ENCODE data around the gene SOX6. TPM values are rescaled to one million over a fixed set of nuclear protein-coding genes. Genes with fewer than 3 reads are reported as not detected.

The SOX6 gene
- total RNA-seq, 3 donors from 2014 or later, result 0.03 to 0.47 TPM; not detected in 1

DNA sequence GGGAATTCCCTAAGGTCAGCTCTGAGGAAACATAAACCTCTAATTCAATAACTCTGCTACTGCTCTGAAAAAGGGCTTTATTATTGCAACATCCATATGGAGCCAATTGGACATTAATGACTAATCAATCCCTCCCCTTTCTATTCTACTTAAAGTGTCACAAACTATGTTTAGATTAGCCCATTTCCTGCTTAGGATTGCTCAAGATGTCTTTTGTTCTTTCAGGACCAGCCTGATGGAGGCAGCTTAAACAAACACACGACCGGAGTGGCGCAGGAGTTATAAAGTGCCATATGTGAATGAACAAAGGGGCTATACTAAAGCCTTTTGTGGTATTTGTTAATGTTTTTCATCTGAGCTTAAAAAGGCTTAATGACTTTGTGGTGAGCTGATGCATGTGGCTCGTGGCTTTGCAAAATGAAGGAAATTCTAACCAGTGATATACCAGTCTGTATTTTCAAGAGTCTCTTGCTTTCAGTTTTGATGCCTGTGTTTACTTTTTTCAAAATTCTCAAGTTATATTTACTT lies 354.4 kb downstream of the SOX6 start:
- Mint-ChIP-seq H3K4me3 (no peak overlapping the region), H3K4me1 (ENCODE audit: low read depth) (no peaks in the 10 kb centered on the region), H3K9me3 (no peaks in the 10 kb centered on the region), H3K27me3 (ENCODE audit: low read depth) (no peaks in the 10 kb centered on the region), H3K36me3 (ENCODE audit: insufficient read depth) (no peaks in the 10 kb centered on the region)
- no peak for ATAC-seq
- no peak for DNase-seq

- Mint-ChIP-seq H3K4me3 (no peak overlapping the region), H3K4me1 (ENCODE audit: low read depth) (no peaks in the 10 kb centered on the region), H3K9me3 (no peaks in the 10 kb centered on the region), H3K36me3 (ENCODE audit: insufficient read depth) (no peaks in the 10 kb centered on the region), H3K27me3 (ENCODE audit: low read depth) (no peaks in the 10 kb centered on the region)
- no peak for ATAC-seq
- DNase-seq, result no peak
Measured at GRCh38 chr11:16001044-16001568, 355.2 kb downstream of the SOX6 start.

GRCh38 chr11:16000065-16000464 lies 356.3 kb downstream of the SOX6 start:
- Mint-ChIP-seq H3K9me3 (no peaks in the 10 kb centered on the region), H3K4me3 (no peak overlapping the region), H3K36me3 (ENCODE audit: insufficient read depth) (no peaks in the 10 kb centered on the region), H3K4me1 (ENCODE audit: low read depth) (no peaks in the 10 kb centered on the region), H3K27me3 (ENCODE audit: low read depth) (no peaks in the 10 kb centered on the region)
- no peak for ATAC-seq
- DNase-seq, result no peak

DNA sequence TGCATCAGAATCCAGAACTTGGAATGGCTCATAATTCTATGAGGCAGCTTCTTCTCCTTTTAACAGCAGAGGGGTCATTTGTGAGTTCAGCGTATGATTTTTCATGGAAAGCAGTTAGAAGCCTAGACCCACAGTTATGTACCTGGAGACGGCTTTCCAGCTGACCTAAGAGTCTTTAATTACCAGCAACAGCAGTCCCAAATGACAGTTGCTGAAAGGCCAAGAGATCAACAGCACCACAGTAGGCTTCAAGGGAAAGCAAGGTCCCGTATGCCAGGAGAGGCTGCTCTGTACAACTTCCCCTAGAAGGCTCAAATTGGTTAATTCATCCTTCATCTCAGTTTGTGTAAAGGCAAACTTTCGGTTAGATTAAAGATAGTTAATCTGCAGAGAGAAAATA lies 363.0 kb downstream of the SOX6 start:
- ATAC-seq (no peak), DNase-seq (no peak)
- Mint-ChIP-seq H3K4me3 (no peak overlapping the region), H3K27me3 (ENCODE audit: low read depth) (no peaks in the 10 kb centered on the region), H3K36me3 (ENCODE audit: insufficient read depth) (no peaks in the 10 kb centered on the region), H3K9me3 (no peaks in the 10 kb centered on the region), H3K4me1 (ENCODE audit: low read depth) (no peaks in the 10 kb centered on the region)

GRCh38 chr11:15991215-15991614 lies 365.1 kb downstream of the SOX6 start:
- no peak for DNase-seq
- no peaks in the 10 kb centered on the region for H3K27me3 Mint-ChIP-seq (ENCODE audit: low read depth)
- no peaks in the 10 kb centered on the region for H3K36me3 Mint-ChIP-seq (ENCODE audit: insufficient read depth)
- H3K4me3 Mint-ChIP-seq, result no peak overlapping the region
- no peak for ATAC-seq
- H3K4me1 Mint-ChIP-seq (ENCODE audit: low read depth), result no peaks in the 10 kb centered on the region
- no peaks in the 10 kb centered on the region for H3K9me3 Mint-ChIP-seq

DNA sequence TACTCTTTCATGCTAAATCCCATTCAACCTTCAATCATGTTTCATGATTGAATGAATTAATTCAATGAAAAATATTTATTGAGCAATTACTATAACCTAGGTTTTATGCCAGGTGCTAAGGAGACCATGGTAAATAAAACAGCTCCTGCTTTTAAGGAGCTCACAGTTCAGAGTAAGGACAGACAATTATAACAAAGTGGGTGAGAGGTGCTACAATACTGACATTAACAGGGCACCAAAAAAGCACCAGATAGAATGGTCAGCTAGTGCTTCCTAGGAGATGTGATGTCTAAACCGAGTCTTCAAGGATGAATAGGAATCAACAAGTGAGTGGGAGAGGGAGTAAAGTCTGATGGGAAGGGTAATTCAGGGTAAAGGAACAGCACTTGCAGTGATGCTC lies 366.7 kb downstream of the SOX6 start:
- no peak overlapping the region for H3K4me3 Mint-ChIP-seq
- no peaks in the 10 kb centered on the region for H3K27me3 Mint-ChIP-seq (ENCODE audit: low read depth)
- no peaks in the 10 kb centered on the region for H3K9me3 Mint-ChIP-seq
- no peak for DNase-seq
- H3K4me1 Mint-ChIP-seq (ENCODE audit: low read depth), result no peaks in the 10 kb centered on the region
- H3K36me3 Mint-ChIP-seq (ENCODE audit: insufficient read depth), result no peaks in the 10 kb centered on the region
- ATAC-seq, result no peak

GRCh38 chr11:15988693-15989231 lies 367.6 kb downstream of the SOX6 start:
- ATAC-seq (no peak), DNase-seq (no peak)
- no peak overlapping the region for H3K4me3 Mint-ChIP-seq
- H3K9me3 Mint-ChIP-seq, result no peaks in the 10 kb centered on the region
- no peaks in the 10 kb centered on the region for H3K36me3 Mint-ChIP-seq (ENCODE audit: insufficient read depth)
- H3K27me3 Mint-ChIP-seq (ENCODE audit: low read depth), result no peaks in the 10 kb centered on the region
- no peaks in the 10 kb centered on the region for H3K4me1 Mint-ChIP-seq (ENCODE audit: low read depth)

- Mint-ChIP-seq H3K4me1 (ENCODE audit: low read depth) (no peaks in the 10 kb centered on the region), H3K9me3 (no peaks in the 10 kb centered on the region), H3K27me3 (ENCODE audit: low read depth) (no peaks in the 10 kb centered on the region), H3K36me3 (ENCODE audit: insufficient read depth) (no peaks in the 10 kb centered on the region), H3K4me3 (no peak overlapping the region)
- no peak for ATAC-seq
- no peak for DNase-seq
Measured at GRCh38 chr11:15988016-15988550, 368.3 kb downstream of the SOX6 start.

DNA sequence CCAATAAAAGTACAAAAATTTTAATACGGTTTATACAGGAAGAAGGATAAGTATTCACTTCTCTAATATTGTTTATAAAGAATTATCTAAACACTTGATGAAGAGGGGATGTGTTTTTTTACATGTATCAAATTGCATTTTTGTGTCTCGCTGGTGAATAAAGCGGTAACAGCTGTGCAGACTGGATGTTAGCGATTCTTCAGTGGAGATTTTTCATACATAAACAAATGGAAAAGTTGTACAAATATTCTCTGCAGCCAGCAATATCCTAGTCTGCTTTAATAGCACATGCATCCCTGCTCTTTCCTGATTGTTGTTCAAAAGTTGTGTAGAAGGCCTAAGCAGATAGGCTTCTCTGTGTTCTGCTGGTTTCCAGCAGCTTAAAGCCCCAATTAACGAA lies 369.3 kb downstream of the SOX6 start:
- no peaks in the 10 kb centered on the region for H3K9me3 Mint-ChIP-seq
- H3K4me3 Mint-ChIP-seq, result no peak overlapping the region
- H3K27me3 Mint-ChIP-seq (ENCODE audit: low read depth), result no peaks in the 10 kb centered on the region
- no peaks in the 10 kb centered on the region for H3K4me1 Mint-ChIP-seq (ENCODE audit: low read depth)
- no peak for ATAC-seq
- DNase-seq, result no peak
- H3K36me3 Mint-ChIP-seq (ENCODE audit: insufficient read depth), result no peaks in the 10 kb centered on the region

DNA sequence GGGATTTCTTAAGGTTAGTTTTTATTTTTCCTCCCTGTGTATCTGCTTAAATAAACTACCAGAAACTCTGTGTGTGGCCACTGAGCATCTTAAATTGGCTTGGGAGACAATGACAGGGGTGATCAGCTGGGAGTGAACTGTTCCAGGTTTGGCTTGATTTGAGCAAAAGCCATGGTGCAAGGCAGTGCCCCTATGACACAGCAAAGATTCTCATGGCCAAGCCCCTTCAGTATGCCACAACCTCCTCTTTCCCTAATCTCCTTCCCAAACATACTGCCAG lies 370.5 kb downstream of the SOX6 start:
- Mint-ChIP-seq H3K4me1 (ENCODE audit: low read depth) (no peaks in the 10 kb centered on the region), H3K9me3 (no peaks in the 10 kb centered on the region), H3K4me3 (no peak overlapping the region), H3K36me3 (ENCODE audit: insufficient read depth) (no peaks in the 10 kb centered on the region), H3K27me3 (ENCODE audit: low read depth) (no peaks in the 10 kb centered on the region)
- no peak for ATAC-seq
- no peak for DNase-seq

DNA sequence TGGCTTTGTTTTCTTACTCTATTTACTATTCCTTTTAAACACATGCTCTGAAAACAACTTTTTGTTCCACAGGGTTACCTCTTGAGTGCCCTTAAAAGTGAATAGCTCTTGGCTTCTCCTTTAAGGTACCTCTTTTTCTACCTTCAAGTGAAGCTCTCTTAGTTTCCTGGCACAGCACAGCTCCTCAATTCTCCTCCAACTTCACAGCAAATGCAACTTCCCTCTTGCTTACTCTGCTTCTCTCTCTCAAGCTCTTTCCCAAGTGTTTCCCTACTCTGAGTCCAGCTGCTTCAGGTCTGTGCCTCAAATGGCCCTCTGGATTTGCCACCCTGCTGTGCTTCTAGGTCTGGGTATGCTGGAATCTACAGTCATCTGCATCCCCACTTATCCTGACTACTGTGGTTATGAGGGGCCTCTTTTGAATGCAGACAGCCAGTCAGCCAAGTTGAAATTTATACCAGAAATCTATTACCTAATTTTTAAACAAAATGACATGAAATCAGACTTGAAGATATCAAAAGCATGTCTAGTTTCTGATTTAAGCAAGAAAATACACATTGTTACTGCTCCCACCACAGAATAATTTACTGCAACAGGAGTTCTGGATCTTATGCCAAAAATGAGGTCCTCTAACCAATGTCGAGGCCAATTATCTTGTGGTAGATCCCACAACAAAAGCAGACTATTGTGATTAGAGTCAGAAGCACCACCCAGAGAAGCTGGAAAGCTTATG lies 371.1 kb downstream of the SOX6 start:
- H3K9me3 Mint-ChIP-seq, result no peaks in the 10 kb centered on the region
- H3K4me3 Mint-ChIP-seq, result no peak overlapping the region
- ATAC-seq, result no peak
- H3K27me3 Mint-ChIP-seq (ENCODE audit: low read depth), result no peaks in the 10 kb centered on the region
- H3K36me3 Mint-ChIP-seq (ENCODE audit: insufficient read depth), result no peaks in the 10 kb centered on the region
- no peak for DNase-seq
- no peaks in the 10 kb centered on the region for H3K4me1 Mint-ChIP-seq (ENCODE audit: low read depth)

- DNase-seq (no peak), ATAC-seq (no peak)
- Mint-ChIP-seq H3K4me1 (ENCODE audit: low read depth) (no peaks in the 10 kb centered on the region), H3K4me3 (no peak overlapping the region), H3K9me3 (no peaks in the 10 kb centered on the region), H3K27me3 (ENCODE audit: low read depth) (no peaks in the 10 kb centered on the region), H3K36me3 (ENCODE audit: insufficient read depth) (no peaks in the 10 kb centered on the region)
Measured at GRCh38 chr11:15981292-15981691, 375.1 kb downstream of the SOX6 start.

DNA sequence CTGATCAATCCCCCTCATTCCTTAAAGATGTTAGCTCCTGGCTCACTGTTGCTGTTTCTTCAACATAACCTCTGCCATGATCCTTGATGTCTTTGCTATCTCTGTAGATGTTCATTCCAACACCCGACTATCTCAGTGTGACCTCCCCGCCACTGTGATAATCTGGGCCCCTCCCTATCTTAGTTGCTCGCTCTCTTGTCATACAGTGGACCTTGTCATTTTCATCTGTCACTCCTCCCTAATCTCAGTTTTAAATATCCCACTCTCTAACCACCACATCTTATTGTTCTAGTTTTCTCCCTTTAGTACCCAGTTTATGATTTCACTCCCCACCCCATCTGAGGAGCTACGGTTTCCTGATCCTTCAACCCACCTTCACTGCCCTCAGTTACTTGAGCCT lies 379.2 kb downstream of the SOX6 start:
- DNase-seq (no peak), ATAC-seq (no peak)
- H3K27me3 Mint-ChIP-seq (ENCODE audit: low read depth), result no peaks in the 10 kb centered on the region
- no peak overlapping the region for H3K4me3 Mint-ChIP-seq
- H3K36me3 Mint-ChIP-seq (ENCODE audit: insufficient read depth), result no peaks in the 10 kb centered on the region
- H3K9me3 Mint-ChIP-seq, result no peaks in the 10 kb centered on the region
- no peaks in the 10 kb centered on the region for H3K4me1 Mint-ChIP-seq (ENCODE audit: low read depth)

GRCh38 chr11:15976433-15977045 lies 379.8 kb downstream of the SOX6 start:
- H3K9me3 Mint-ChIP-seq, result no peaks in the 10 kb centered on the region
- no peaks in the 10 kb centered on the region for H3K36me3 Mint-ChIP-seq (ENCODE audit: insufficient read depth)
- no peak for ATAC-seq
- H3K27me3 Mint-ChIP-seq (ENCODE audit: low read depth), result no peaks in the 10 kb centered on the region
- H3K4me1 Mint-ChIP-seq (ENCODE audit: low read depth), result no peaks in the 10 kb centered on the region
- DNase-seq, result no peak
- H3K4me3 Mint-ChIP-seq, result no peak overlapping the region

DNA sequence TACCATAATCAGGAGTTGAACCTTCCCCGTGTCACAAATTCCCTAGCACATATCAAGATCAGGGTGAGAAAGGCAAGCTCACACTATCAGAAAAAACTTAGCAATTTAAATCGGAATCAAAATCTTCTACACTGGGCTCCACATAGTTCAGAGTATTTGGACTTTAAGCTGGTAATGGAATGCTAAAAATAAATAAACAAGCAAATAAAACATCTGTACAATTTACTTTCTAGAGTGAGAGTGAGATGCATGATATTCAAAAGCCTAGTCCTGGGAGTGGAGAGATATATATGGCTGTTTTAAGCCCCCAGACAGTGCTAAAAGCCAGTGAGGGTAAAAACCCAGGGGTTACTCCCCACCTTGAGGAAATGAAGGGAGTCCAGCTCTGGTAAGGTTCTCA lies 380.6 kb downstream of the SOX6 start:
- DNase-seq (no peak), ATAC-seq (no peak)
- Mint-ChIP-seq H3K4me1 (ENCODE audit: low read depth) (no peaks in the 10 kb centered on the region), H3K27me3 (ENCODE audit: low read depth) (no peaks in the 10 kb centered on the region), H3K36me3 (ENCODE audit: insufficient read depth) (no peaks in the 10 kb centered on the region), H3K9me3 (no peaks in the 10 kb centered on the region), H3K4me3 (no peak overlapping the region)

Measured in activated T-cell treated with anti-CD3 and anti-CD28 coated beads, Interleukin-2, amount 50 U/mL, for 4 hours (primary cell).